K562 (cell line): ENCODE measurements around the gene RALGAPA2. TPM values are rescaled to one million over a fixed set of nuclear protein-coding genes. Genes with fewer than 3 reads are reported as not detected.

Experiments
- ATAC-seq: fragments of 200-7000 bp; cut with Tn5 transposase; 3 replicates; pipeline ENCODE4 v1.9.1; 2020; ENCODE audit warnings: moderate library complexity
- BruUV-seq: library from RNA; stranded (reverse); fragments of 400-500 nt; replicated peaks from 2 replicates; lab custom pipeline; 2021; lab: Mats Ljungman, UMichigan
- CTCF ChIA-PET: fragments of 300-600 bp; formaldehyde crosslinking; extraction: SDS; loops from one replicate; lab custom pipeline; 2021; ENCODE audit warnings: low intra/inter-chr PET ratio; lab: Yijun Ruan, JAX
- POLR2A ChIA-PET: fragments of 300-600, 350-650 bp; sonication (Branson Sonifier 250); formaldehyde crosslinking; extraction: SDS; loops from one replicate; lab custom pipeline; 2021; ENCODE audit warnings: antibody characterized with exemption, inconsistent platforms; lab: Yijun Ruan, JAX
- DNase-seq, 4 experiments: peaks; one replicate each; pipeline versions ENCODE4 v3.0.0 to v3.0.0-alpha.2; 2011 to 2018; ENCODE audit warnings: low spot score in 3 of 4, mixed read lengths in 3 of 4; ENCODE audit errors: extremely low read depth in 1 of 4
- FAIRE-seq: peaks from 2 replicates; lab custom pipeline; 2011; peaks lifted over from hg19 to GRCh38; lab: Jason Lieb, UNC
- H2AFZ ChIP-seq: 2 replicates; pipeline ENCODE4 v1.6.0; 2011; ENCODE audit warnings: low read depth, low read length, control low read depth, inconsistent platforms
- H3K27ac ChIP-seq: fragments of 200-600 bp; 3 replicates; pipeline ENCODE4 v1.8.0; 2011; ENCODE audit warnings: low read depth, mild to moderate bottlenecking, control low read depth, inconsistent platforms, low read length, moderate library complexity, mixed read lengths; ENCODE audit errors: extremely low read depth
- H3K27me3 ChIP-seq, 2 experiments: fragments of 300-600 bp in 1 of 2; 2 replicates in 1 of 2; 3 replicates in 1 of 2; pipeline versions ENCODE4 v1.6.0 to v1.8.0; 2011; ENCODE audit warnings: inconsistent platforms in 2 of 2, low read length in 2 of 2, mild to moderate bottlenecking in 1 of 2, mixed read lengths in 1 of 2, moderate library complexity in 1 of 2; ENCODE audit not compliant: control insufficient read depth in 2 of 2, insufficient read depth in 2 of 2
- H3K36me3 ChIP-seq: fragments of 300-600 bp; 3 replicates; pipeline ENCODE4 v1.8.0; 2011; ENCODE audit warnings: mild to moderate bottlenecking, low read length, inconsistent platforms; ENCODE audit not compliant: control insufficient read depth, insufficient read depth
- H3K4me1 ChIP-seq, 2 experiments: fragments of 200-600 bp in 1 of 2; replicated peaks in 1 of 2; 2 replicates in 1 of 2; 3 replicates in 1 of 2; pipeline versions ENCODE4 v1.5.1 to v1.8.0; 2011; ENCODE audit warnings: inconsistent platforms in 2 of 2, low read length in 2 of 2, mild to moderate bottlenecking in 1 of 2, mixed read lengths in 1 of 2, moderate library complexity in 1 of 2; ENCODE audit not compliant: control insufficient read depth in 2 of 2, insufficient read depth in 2 of 2
- H3K4me2 ChIP-seq: 2 replicates; pipeline ENCODE4 v1.6.1; 2011; ENCODE audit warnings: low read length, control low read depth, inconsistent platforms, mixed read lengths; ENCODE audit not compliant: insufficient read depth
- H3K4me3 ChIP-seq: fragments of 200-600 bp; sonication (generic), shearing (Covaris generic); 2 replicates; pipeline ENCODE4 v1.5.1; 2016; ENCODE audit warnings: control low read depth, inconsistent platforms
- H3K79me2 ChIP-seq: fragments of 200-600 bp; 3 replicates; pipeline ENCODE4 v1.8.0; 2011; ENCODE audit warnings: low read length, inconsistent platforms; ENCODE audit not compliant: control insufficient read depth, insufficient read depth
- H3K9ac ChIP-seq, 2 experiments: 2 replicates each; pipeline versions ENCODE4 v1.6.0 to v1.6.1; 2011; ENCODE audit warnings: low read depth in 2 of 2, low read length in 2 of 2, control low read depth in 1 of 2, inconsistent platforms in 1 of 2, mild to moderate bottlenecking in 1 of 2, mixed read lengths in 1 of 2; ENCODE audit not compliant: insufficient read depth in 1 of 2
- H3K9me1 ChIP-seq: one replicate; pipeline ENCODE4 v1.6.0; 2011; ENCODE audit warnings: inconsistent platforms, mild to moderate bottlenecking, low read length, moderate library complexity; ENCODE audit not compliant: control insufficient read depth, insufficient read depth
- H3K9me3 ChIP-seq: replicated peaks from 2 replicates; pipeline ENCODE4 v1.5.1; 2011; ENCODE audit warnings: low read depth, low read length, inconsistent platforms; ENCODE audit not compliant: control insufficient read depth, insufficient read depth
- H4K20me1 ChIP-seq: replicated peaks from 2 replicates; pipeline ENCODE4 v1.6.1; 2011; ENCODE audit warnings: low read length, inconsistent platforms, mixed read lengths; ENCODE audit not compliant: control insufficient read depth, insufficient read depth
- ARID1B ChIP-seq: fragments of 450-650 bp; IDR thresholded peaks from 2 replicates; pipeline ENCODE4 v1.6.1; 2016; ENCODE audit warnings: antibody characterized with exemption, mild to moderate bottlenecking, inconsistent platforms
- JUND ChIP-seq, 2 experiments: IDR thresholded peaks; 2 replicates in 1 of 2; 3 replicates in 1 of 2; pipeline ENCODE4 v1.6.1; 2011; ENCODE audit warnings: borderline replicate concordance in 2 of 2, low read depth in 2 of 2, low read length in 2 of 2, improper control_type of control experiment in 1 of 2, missing biosample characterization in 1 of 2, missing genetic modification characterization in 1 of 2, missing genetic modification reagents in 1 of 2
- STAT5A ChIP-seq: IDR thresholded peaks from 2 replicates; pipeline ENCODE4 v1.6.1; 2012; ENCODE audit warnings: low read length, inconsistent platforms, borderline replicate concordance
- WGBS: fragments of 100-300 bp; shearing (Covaris generic); methylation state at CpG from one replicate; pipeline ENCODE4 v1.1.6; 2016; ENCODE audit warnings: low coverage, mixed read lengths; ENCODE audit not compliant: insufficient coverage; ENCODE audit errors: missing lambda C conversion rate; 5-methylcytosine and 5-hydroxymethylcytosine counted together
- in situ Hi-C: fragments of 300-500 bp; cut with MboI; formaldehyde crosslinking; loops from 4 replicates; pipeline ENCODE4 v1.15.0; 2018; ENCODE audit warnings: inconsistent platforms, mixed read lengths
- intact Hi-C: fragments of 100-400 bp; cut with micrococcal nuclease; formaldehyde crosslinking; loops from 2 replicates; pipeline ENCODE4 v1.14.2; 2022
- polyA plus RNA-seq, 8 experiments: library from polyadenylated mRNA; depleted of rRNA in 4 of 8; stranded (reverse) in 5 of 8; unstranded in 3 of 8; fragments of >200 nt; fragmentation: Nextera tagmentation in 2 of 8; fragmentation: Illumina TruSeq in 1 of 8; extraction: Ambion mirVana in 2 of 8; extraction: Trizol in 1 of 8; gene quantifications; 2 replicates each; pipeline versions ENCODE4 v1.2.1 to v1.2.3, GENCODE V29; 2011 to 2014; ENCODE audit warnings: inconsistent platforms in 1 of 8, missing spikeins in 1 of 8
- total RNA-seq, 7 experiments: library from RNA; depleted of rRNA in 6 of 7; stranded (reverse); fragments of >200 nt in 6 of 7; fragmentation: Illumina TruSeq in 2 of 7; extraction: Trizol in 2 of 7; gene quantifications; 2 replicates each; pipeline versions ENCODE4 v1.2.1 to v1.2.3, GENCODE V29; 2011 to 2021; ENCODE audit warnings: low replicate concordance in 1 of 7

RALGAPA2 gene
- total and polyA plus RNA-seq, 9 of the 15 experiments (the other 6 are each of a cell fraction or from before 2014, with no cell fraction given) = 0.35 to 2.7 (median 1.4) TPM

DNA sequence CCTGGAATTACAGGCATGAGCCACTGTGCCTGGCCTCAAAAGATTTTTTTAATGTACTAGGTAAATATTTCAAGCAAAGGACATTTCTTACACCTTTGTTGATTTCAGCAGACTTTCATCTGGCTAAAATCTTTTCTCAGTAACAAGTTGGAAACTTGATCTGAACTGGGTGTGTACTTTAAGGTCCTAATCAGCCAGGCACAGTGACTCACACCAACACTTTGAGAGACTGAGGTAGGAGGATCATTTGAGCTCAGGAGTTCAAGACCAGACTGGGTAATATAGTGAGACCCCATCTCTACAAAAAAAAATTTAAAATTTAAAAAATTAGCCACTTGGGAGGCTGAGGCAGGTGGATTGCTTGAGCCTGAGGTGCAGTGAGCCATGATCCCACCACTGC lies 7.0 kb upstream of the RALGAPA2 start:
- ATAC-seq = no peak
- no peaks in the 10 kb centered on the region for H4K20me1 ChIP-seq
- no peak overlapping the region for H2AFZ ChIP-seq
- H3K27ac ChIP-seq = no peak overlapping the region
- H3K27me3 ChIP-seq = no peaks in the 10 kb centered on the region
- TF ChIP-seq STAT5A (no peak), ARID1B (0 out of 2 replicates have a peak, but pooled peaks have one; percentile 11), JUND (IDR thresholded peaks at IDR 0.05; ENCODE audit: borderline replicate concordance, low read depth, low read length) (peak; percentile 24; the same call in 1 of the 2 replicates), JUND (tag; IDR thresholded peaks at IDR 0.05; ENCODE audit: borderline replicate concordance, low read depth, low read length) (no peak; the same call in 2 of the 3 replicates)
- intact Hi-C loops (no loop called here), in situ Hi-C loops (no loop called here)
- ChIA-PET POLR2A (no interaction called here), CTCF (no interaction called here)
- no peaks in the 10 kb centered on the region for H3K9me1 ChIP-seq
- no peak overlapping the region for H3K9ac ChIP-seq
- BruUV-seq = no TSS peak
- no peaks in the 10 kb centered on the region for H3K9me3 ChIP-seq
- no peaks in the 10 kb centered on the region; a peak in 1 of 5 replicates for H3K4me1 ChIP-seq
- no peaks in the 10 kb centered on the region for H3K79me2 ChIP-seq
- H3K36me3 ChIP-seq = no peaks in the 10 kb centered on the region
- FAIRE-seq = no peak
- no peak overlapping the region for H3K4me3 ChIP-seq
- H3K4me2 ChIP-seq = no peak overlapping the region
- DNase-seq = peak in 1 of 4 experiments; percentile 12

- H4K20me1 ChIP-seq = no peaks in the 10 kb centered on the region
- no peaks in the 10 kb centered on the region for H3K9me1 ChIP-seq
- intact Hi-C loops (no loop called here), in situ Hi-C loops (no loop called here)
- ATAC-seq = peak; percentile 12; the same call in 1 of the 3 replicates
- no peak for FAIRE-seq
- peaks cover 13% of the 10 kb centered on the region in 2 experiments; a peak in 4 of 5 replicates for H3K4me1 ChIP-seq
- H3K36me3 ChIP-seq = no peaks in the 10 kb centered on the region
- H3K79me2 ChIP-seq = no peaks in the 10 kb centered on the region
- no peak overlapping the region; the same call in 2 of the 3 replicates for H3K27ac ChIP-seq
- ChIA-PET POLR2A (interaction anchor here (0.8 kb wide), 1 partner anchor 446 kb away, joined by 3 read pairs; no protein-coding TSS in a partner anchor), CTCF (no interaction called here)
- peak in 1 of 4 experiments; percentile 4 for DNase-seq
- 39% methylated on average over 15 of the region's 15 CpGs for WGBS
- H3K4me3 ChIP-seq = peak overlapping the region; percentile 70
- peak overlapping the region; percentile 98 for H2AFZ ChIP-seq
- no peaks in the 10 kb centered on the region for H3K9me3 ChIP-seq
- peak overlapping the region; percentile 74 for H3K4me2 ChIP-seq
- H3K27me3 ChIP-seq = no peaks in the 10 kb centered on the region
- no TSS peak for BruUV-seq
- H3K9ac ChIP-seq = peak overlapping the region; percentile 76 to 90; a peak in 2 of 4 replicates
Observed at GRCh38 chr20:20713244-20713765, 861 bp upstream of the RALGAPA2 start.
